GM12878 (cell line): ENCODE results near the gene GABBR2.

Experiments
- EGR1 ChIP-seq, 2 experiments: IDR thresholded peaks; 1 replicate in 1 of 2; 2 replicates in 1 of 2; pipeline ENCODE4 v1.6.1; 2011 to 2012; ENCODE audit warnings: low read depth in 2 of 2, low read length in 2 of 2, borderline replicate concordance in 1 of 2, mild to moderate bottlenecking in 1 of 2, moderate library complexity in 1 of 2
- EP300 ChIP-seq, 2 experiments: fragments of 150-350 bp in 1 of 2; IDR thresholded peaks; 2 replicates each; pipeline ENCODE4 v1.6.1; 2011 to 2012; ENCODE audit warnings: low read depth in 2 of 2, low read length in 2 of 2, borderline replicate concordance in 1 of 2, improper control_type of control experiment in 1 of 2, inconsistent platforms in 1 of 2; ENCODE audit not compliant: control insufficient read depth in 1 of 2
- EZH2 ChIP-seq: IDR thresholded peaks from 2 replicates; pipeline ENCODE4 v1.6.1; 2012; ENCODE audit warnings: low read depth, mild to moderate bottlenecking, control low read depth, inconsistent platforms, low read length, borderline replicate concordance; ENCODE audit not compliant: control insufficient read depth
- NR2F1 ChIP-seq: fragments of 450-650 bp; conservative IDR thresholded peaks from 2 replicates; pipeline ENCODE4 v1.6.1; 2017; ENCODE audit warnings: mild to moderate bottlenecking
- RFX5 ChIP-seq: IDR thresholded peaks from 2 replicates; pipeline ENCODE4 v1.6.1; 2011; ENCODE audit warnings: low read depth, low read length, improper control_type of control experiment
- TARDBP ChIP-seq: IDR thresholded peaks from 2 replicates; pipeline ENCODE4 v1.6.1; 2016; ENCODE audit warnings: borderline replicate concordance
- TF ChIP-seq, protein P1 (sequence below): IDR thresholded peaks from 2 replicates; pipeline ENCODE4 v1.6.1; 2012; ENCODE audit warnings: mild to moderate bottlenecking, low read depth, low read length
- TF ChIP-seq, protein P2 (sequence below), 3 experiments: IDR thresholded peaks in 2 of 3; conservative IDR thresholded peaks in 1 of 3; 2 replicates each; pipeline ENCODE4 v1.5.1; 2011; ENCODE audit warnings: low read depth in 3 of 3, low read length in 3 of 3, mild to moderate bottlenecking in 3 of 3, control low read depth in 2 of 3, moderate library complexity in 2 of 3, inconsistent platforms in 1 of 3, mixed read lengths in 1 of 3; ENCODE audit not compliant: control insufficient read depth in 2 of 3, insufficient read depth in 1 of 3; ENCODE audit errors: extremely low read depth in 1 of 3

DNA sequence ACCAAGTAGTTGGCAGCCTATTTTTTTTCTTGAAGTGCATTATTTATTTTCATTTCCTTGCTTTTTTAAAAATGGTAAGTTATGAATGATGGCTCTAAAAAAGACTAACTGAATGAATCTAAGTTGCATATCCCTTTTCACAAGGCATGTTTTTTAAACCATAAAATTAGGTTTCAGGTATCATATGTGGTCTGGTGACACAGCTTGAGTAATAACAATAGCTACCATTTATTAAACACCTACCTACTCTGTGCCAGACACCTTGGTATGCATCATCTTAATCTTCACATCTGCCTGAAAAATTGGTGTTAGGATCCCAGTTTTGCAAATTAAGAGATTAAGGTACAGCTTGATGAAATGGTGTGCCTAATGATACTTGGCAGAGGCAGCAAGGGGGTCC lies 4.3 kb upstream of the GABBR2 start:
- TF ChIP-seq, protein P1, sequence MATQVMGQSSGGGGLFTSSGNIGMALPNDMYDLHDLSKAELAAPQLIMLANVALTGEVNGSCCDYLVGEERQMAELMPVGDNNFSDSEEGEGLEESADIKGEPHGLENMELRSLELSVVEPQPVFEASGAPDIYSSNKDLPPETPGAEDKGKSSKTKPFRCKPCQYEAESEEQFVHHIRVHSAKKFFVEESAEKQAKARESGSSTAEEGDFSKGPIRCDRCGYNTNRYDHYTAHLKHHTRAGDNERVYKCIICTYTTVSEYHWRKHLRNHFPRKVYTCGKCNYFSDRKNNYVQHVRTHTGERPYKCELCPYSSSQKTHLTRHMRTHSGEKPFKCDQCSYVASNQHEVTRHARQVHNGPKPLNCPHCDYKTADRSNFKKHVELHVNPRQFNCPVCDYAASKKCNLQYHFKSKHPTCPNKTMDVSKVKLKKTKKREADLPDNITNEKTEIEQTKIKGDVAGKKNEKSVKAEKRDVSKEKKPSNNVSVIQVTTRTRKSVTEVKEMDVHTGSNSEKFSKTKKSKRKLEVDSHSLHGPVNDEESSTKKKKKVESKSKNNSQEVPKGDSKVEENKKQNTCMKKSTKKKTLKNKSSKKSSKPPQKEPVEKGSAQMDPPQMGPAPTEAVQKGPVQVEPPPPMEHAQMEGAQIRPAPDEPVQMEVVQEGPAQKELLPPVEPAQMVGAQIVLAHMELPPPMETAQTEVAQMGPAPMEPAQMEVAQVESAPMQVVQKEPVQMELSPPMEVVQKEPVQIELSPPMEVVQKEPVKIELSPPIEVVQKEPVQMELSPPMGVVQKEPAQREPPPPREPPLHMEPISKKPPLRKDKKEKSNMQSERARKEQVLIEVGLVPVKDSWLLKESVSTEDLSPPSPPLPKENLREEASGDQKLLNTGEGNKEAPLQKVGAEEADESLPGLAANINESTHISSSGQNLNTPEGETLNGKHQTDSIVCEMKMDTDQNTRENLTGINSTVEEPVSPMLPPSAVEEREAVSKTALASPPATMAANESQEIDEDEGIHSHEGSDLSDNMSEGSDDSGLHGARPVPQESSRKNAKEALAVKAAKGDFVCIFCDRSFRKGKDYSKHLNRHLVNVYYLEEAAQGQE: no peak
- TF ChIP-seq TARDBP: no peak
- TF ChIP-seq, protein P2, sequence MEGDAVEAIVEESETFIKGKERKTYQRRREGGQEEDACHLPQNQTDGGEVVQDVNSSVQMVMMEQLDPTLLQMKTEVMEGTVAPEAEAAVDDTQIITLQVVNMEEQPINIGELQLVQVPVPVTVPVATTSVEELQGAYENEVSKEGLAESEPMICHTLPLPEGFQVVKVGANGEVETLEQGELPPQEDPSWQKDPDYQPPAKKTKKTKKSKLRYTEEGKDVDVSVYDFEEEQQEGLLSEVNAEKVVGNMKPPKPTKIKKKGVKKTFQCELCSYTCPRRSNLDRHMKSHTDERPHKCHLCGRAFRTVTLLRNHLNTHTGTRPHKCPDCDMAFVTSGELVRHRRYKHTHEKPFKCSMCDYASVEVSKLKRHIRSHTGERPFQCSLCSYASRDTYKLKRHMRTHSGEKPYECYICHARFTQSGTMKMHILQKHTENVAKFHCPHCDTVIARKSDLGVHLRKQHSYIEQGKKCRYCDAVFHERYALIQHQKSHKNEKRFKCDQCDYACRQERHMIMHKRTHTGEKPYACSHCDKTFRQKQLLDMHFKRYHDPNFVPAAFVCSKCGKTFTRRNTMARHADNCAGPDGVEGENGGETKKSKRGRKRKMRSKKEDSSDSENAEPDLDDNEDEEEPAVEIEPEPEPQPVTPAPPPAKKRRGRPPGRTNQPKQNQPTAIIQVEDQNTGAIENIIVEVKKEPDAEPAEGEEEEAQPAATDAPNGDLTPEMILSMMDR (IDR thresholded peaks at IDR 0.05 in 2 of 3, conservative IDR thresholded peaks at IDR 0.05 in 1 of 3; ENCODE audit: control insufficient read depth in 2 of 3, extremely low read depth in 1 of 3, insufficient read depth in 1 of 3, low read depth in 3 of 3, low read length in 3 of 3): no peak
- TF ChIP-seq RFX5: no peak
- TF ChIP-seq EP300 (IDR thresholded peaks at IDR 0.05; ENCODE audit: borderline replicate concordance in 1 of 2, control insufficient read depth in 1 of 2, low read depth in 2 of 2, low read length in 2 of 2): no peak
- TF ChIP-seq EGR1 (IDR thresholded peaks at IDR 0.05; ENCODE audit: borderline replicate concordance in 1 of 2, low read depth in 2 of 2, low read length in 2 of 2): no peak
- no peak for TF ChIP-seq EZH2
- no peak for TF ChIP-seq NR2F1
